Adrenal gland (tissue), 12 donors: ENCODE measurements around the gene ZSCAN25. TPM values are rescaled to one million over a fixed set of nuclear protein-coding genes. Genes with fewer than 3 reads are reported as not detected.
"Not testable (repeated sequence)": the region's sequence is repeated elsewhere in the genome, so short reads cannot be mapped to it uniquely, and the experiment has no call there.

Source experiments
- DNase-seq, 7 donors: peaks; one replicate each; pipeline ENCODE4 v3.0.0-alpha.2; 2019 to 2020
- H3K27ac ChIP-seq, 5 donors: fragments of 200-600 bp; sonication (generic) in 4 of 5; 1 replicate in 3 of 5; 2 replicates in 2 of 5; pipeline versions ENCODE4 v1.5.1 to v1.8.0; 2016 to 2020; ENCODE audit warnings: mild to moderate bottlenecking in 1 of 5
- H3K27me3 ChIP-seq: fragments of 200-600 bp; 2 replicates; pipeline ENCODE4 v1.8.0; 2021
- H3K36me3 ChIP-seq, 2 donors: fragments of 200-600 bp; replicated peaks in 1 of 2; 1 replicate in 1 of 2; 2 replicates in 1 of 2; pipeline versions ENCODE4 v1.5.1 to v1.8.0; 2018 to 2022
- H3K4me1 ChIP-seq, 2 donors: fragments of 200-600 bp; replicated peaks in 1 of 2; 1 replicate in 1 of 2; 2 replicates in 1 of 2; pipeline versions ENCODE4 v1.5.1 to v1.8.0; 2018 to 2021
- H3K4me3 ChIP-seq, 4 donors: fragments of 200-600 bp; sonication (generic) in 3 of 4; one replicate each; pipeline ENCODE4 v1.5.1; 2016 to 2018
- H3K9me3 ChIP-seq, 3 donors: fragments of 200-600 bp; sonication (generic) in 1 of 3; replicated peaks in 1 of 3; 1 replicate in 2 of 3; 2 replicates in 1 of 3; pipeline versions ENCODE4 v1.5.1 to v1.8.0; 2016 to 2021
- CTCF ChIP-seq, 6 experiments: fragments of 450-650 bp in 4 of 6; fragments of 200-600 bp in 2 of 6; sonication (generic) in 1 of 6; IDR thresholded peaks; 1 replicate in 5 of 6; 2 replicates in 1 of 6; pipeline versions ENCODE4 v1.5.1 to v1.8.0; 2016 to 2021; ENCODE audit warnings: antibody characterized with exemption in 6 of 6, mild to moderate bottlenecking in 2 of 6, moderate library complexity in 1 of 6
- POLR2A ChIP-seq, 2 donors: fragments of 450-650 bp; IDR thresholded peaks; one replicate each; pipeline ENCODE4 v1.6.1; 2017; ENCODE audit warnings: antibody characterized with exemption in 2 of 2, mild to moderate bottlenecking in 2 of 2, moderate library complexity in 1 of 2
- WGBS, 4 donors: extraction: QIAGEN DNeasy Blood & Tissue Kit in 2 of 4; methylation state at CpG; one replicate each; pipeline versions ENCODE4 v1.1.5 to v1.1.7; 2013 to 2017; 5-methylcytosine and 5-hydroxymethylcytosine counted together
- intact Hi-C, 2 donors: fragments of 100-400 bp; cut with DNase I; formaldehyde crosslinking; loops; one replicate each; pipeline versions ENCODE4 v1.14.1 to v1.15.0; 2022 to 2023
- polyA plus RNA-seq, 3 donors: library from polyadenylated mRNA; stranded (reverse); fragments of 200-250 nt in 2 of 3; fragments of 350-450 nt in 1 of 3; fragmentation: Illumina TruSeq in 1 of 3; extraction: RNeasy Lipid Tissue Mini Kit (QIAGEN cat#74804) in 1 of 3; gene quantifications; one replicate each; pipeline ENCODE4 v1.2.3, GENCODE V29; 2013 to 2014
- total RNA-seq, 9 donors: library from RNA; depleted of rRNA in 4 of 9; stranded (reverse); fragments of >200 nt in 4 of 9; fragments of 120-200 nt in 1 of 9; fragmentation: NEBNext Ultra II Directional in 1 of 9; extraction: Animal tissue kit (Norgen Biotek cat#: 25700) in 1 of 9; gene quantifications; one replicate each; pipeline versions ENCODE4 v1.1.0 to v1.2.4, GENCODE V29; 2013 to 2023
- donor health status: healthy with polysubstance abuse.
- donor health status: Bipolar disorder and iron deficiency.
- donor health status: DM: yes; HTN: yes; CAD: no.
- donor health status: DM: no; HTN: no; CAD: no.
- donor health status: DM: no; HTN: no; CAD: no.
- donor health status: DM: yes; HTN: yes; CAD: no.

The ZSCAN25 gene
- total and polyA plus RNA-seq, 12 donors, result 5.4 to 18.4 (median 13.8) TPM

GRCh38 chr7:99576251-99576650, 40.5 kb upstream of the ZSCAN25 start:
- Histone ChIP-seq H3K27ac (no peak overlapping the region), H3K36me3 (peaks cover 0 to 22% of the 10 kb centered on the region in 2 donors), H3K9me3 (no peaks in the 10 kb centered on the region), H3K4me3 (no peak overlapping the region), H3K4me1 (peaks cover 0 to 14% of the 10 kb centered on the region in 2 donors), H3K27me3 (no peaks in the 10 kb centered on the region)
- intact Hi-C loops, result no loop called here
- TF ChIP-seq CTCF (IDR thresholded peaks at IDR 0.05) (no peak), POLR2A (IDR thresholded peaks at IDR 0.05) (no peak)
- WGBS, 4 donors, result 69 to 79% (median 74%) methylated on average over 3 of the region's 3 CpGs
- no peak for DNase-seq

- intact Hi-C loops, result no loop called here
- 30 to 43% (median 38%) methylated on average over 10 of the region's 10 CpGs for WGBS, 4 donors
- Histone ChIP-seq H3K36me3 (no peaks in the 10 kb centered on the region), H3K4me1 (peaks cover 0 to 14% of the 10 kb centered on the region in 2 donors), H3K4me3 (peak overlapping the region in 1 of 4 donors; percentile 86), H3K27me3 (no peaks in the 10 kb centered on the region), H3K27ac (no peak overlapping the region), H3K9me3 (no peaks in the 10 kb centered on the region)
- TF ChIP-seq CTCF (IDR thresholded peaks at IDR 0.05) (no peak), POLR2A (IDR thresholded peaks at IDR 0.05) (no peak)
- no peak for DNase-seq
Measured at GRCh38 chr7:99579281-99579955, 37.3 kb upstream of the ZSCAN25 start.

GRCh38 chr7:99579956-99580777, 36.6 kb upstream of the ZSCAN25 start:
- H3K36me3 ChIP-seq, result no peaks in the 10 kb centered on the region
- peak overlapping the region in 2 of 5 donors; percentile 23 to 34 for H3K27ac ChIP-seq
- no peaks in the 10 kb centered on the region for H3K9me3 ChIP-seq
- peak in 6 of 7 donors; percentile 28 to 63 (median 39) for DNase-seq
- WGBS, 4 donors, result 1 to 6% (median 2%) methylated on average over 18 to 54 of the region's 54 CpGs
- TF ChIP-seq POLR2A (IDR thresholded peaks at IDR 0.05) (no peak), CTCF (IDR thresholded peaks at IDR 0.05) (peak in 3 of 6 experiments; percentile 21 to 34 (median 30))
- intact Hi-C loops, result no loop called here
- peaks cover 0 to 14% of the 10 kb centered on the region in 2 donors for H3K4me1 ChIP-seq
- H3K27me3 ChIP-seq, result no peaks in the 10 kb centered on the region
- peak overlapping the region in 3 of 4 donors; percentile 29 to 86 (median 48) for H3K4me3 ChIP-seq

- H3K27ac ChIP-seq, H3K9me3 ChIP-seq, H3K36me3 ChIP-seq, H3K27me3 ChIP-seq, DNase-seq, intact Hi-C loops: not testable (repeated sequence)
- Histone ChIP-seq H3K4me1 (peaks cover 0 to 14% of the 10 kb centered on the region in 2 donors), H3K4me3 (peak overlapping the region in 1 of 4 donors; percentile 86)
- WGBS, 4 donors, result 50 to 59% (median 54%) methylated on average over 4 of the region's 4 CpGs
Measured at GRCh38 chr7:99580778-99581332, 35.9 kb upstream of the ZSCAN25 start.
